NOMO-1 (cell line): ENCODE data around the gene SCIMP.
A peak's percentile ranks its signal among the peaks of the same experiment; 100 is the strongest.
"Not testable (repeated sequence)": the region's sequence is repeated elsewhere in the genome, so short reads cannot be mapped to it uniquely, and the experiment has no call there.

Source experiments
- DNase-seq, 2 experiments: peaks; one replicate each; lab custom pipeline; 2025; ENCODE audit not compliant: unreplicated experiment in 2 of 2; lab: John Stamatoyannopoulos, UW

SCIMP gene

DNA sequence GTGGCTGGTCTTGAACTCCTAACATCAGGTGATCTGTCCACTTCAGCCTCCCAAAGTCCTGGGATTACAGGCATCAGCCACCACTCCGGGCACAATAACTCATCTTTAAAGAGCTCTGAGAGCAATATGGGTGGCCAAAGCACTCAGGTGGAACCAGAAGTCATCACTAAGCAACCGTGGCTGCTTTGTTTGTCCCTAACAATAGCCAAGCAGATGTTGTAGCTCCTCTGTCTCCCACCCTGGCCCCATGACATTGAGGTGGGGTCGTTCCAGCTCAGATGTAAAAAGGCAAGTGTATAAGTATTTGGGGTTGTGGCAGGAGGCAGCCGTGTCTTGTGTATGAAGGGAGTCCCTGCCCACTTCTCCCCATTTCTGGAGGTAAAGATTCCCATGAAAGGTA lies 3.7 kb upstream of the SCIMP start:
- no peak for DNase-seq

DNA sequence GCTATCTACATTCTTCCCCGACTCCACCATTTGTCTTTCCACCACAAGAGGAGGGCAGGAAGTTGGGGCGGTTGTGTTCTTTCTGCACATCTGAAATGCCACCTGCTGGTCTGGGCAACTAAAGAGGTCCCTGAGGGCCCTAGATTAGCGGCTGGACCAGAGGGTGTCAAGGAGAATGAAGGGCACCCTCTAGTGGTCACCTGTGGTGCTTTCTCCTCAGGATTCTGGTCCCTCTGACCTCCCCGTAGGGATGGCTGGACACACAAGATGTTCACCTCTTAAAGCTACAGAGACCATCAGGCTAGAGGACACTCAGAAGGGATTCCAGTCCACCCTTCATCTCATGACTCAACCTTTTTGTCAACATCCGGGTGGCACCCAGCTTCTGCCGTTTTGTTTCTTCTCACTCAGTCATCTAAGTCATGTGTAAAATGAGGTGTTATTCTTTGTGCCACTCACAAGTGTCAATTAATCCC lies 2.9 kb upstream of the SCIMP start:
- DNase-seq = peak; percentile 68 to 78

DNA sequence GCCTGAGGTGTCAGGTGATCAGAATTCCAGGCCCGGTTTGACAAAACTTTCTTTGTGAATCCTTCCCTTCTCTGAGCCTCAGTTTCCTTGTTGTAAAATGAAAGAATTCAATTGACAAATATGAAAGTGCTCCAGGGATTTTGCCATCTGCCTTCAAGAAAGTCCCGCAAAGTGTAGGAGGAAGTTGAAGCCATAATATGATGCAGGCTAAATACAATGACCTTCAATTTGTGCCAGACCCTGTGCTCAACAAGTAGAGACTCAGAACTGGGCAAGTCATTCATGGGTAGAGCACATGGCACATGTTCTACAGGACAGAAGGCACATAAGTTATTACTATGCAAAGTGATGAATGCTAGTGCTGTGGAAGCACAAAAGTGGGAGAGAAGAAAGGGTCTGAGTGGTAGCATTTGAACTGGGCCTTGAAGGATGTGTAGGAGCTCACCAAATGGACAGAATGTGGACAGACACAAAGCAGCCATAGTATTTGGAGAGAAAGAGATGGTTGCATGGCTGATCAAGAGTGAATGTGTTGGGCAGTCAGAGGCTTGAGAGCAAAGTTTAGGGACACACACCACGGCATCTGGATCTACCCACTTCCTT lies 2.4 kb upstream of the SCIMP start:
- DNase-seq = no peak

DNA sequence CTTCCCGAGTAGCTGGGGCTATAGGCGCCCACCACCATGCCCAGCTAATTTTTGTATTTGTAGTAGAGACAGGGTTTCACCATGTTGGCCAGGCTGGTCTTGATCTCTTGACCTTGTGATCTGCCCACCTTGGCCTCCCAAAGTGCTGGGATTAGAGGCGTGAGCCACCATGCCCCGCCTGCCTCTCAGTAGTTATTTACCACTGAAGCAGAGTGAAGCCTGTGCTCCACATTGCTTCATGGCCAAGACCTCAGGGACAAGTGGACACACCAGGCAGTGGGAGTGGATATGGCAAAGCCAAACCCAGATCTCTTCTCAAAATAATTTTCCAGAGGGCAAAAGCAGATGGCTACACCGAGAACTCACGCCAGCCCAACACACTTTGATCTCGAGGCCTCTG lies 1.2 kb downstream of the SCIMP start:
- DNase-seq = not testable (repeated sequence)

DNA sequence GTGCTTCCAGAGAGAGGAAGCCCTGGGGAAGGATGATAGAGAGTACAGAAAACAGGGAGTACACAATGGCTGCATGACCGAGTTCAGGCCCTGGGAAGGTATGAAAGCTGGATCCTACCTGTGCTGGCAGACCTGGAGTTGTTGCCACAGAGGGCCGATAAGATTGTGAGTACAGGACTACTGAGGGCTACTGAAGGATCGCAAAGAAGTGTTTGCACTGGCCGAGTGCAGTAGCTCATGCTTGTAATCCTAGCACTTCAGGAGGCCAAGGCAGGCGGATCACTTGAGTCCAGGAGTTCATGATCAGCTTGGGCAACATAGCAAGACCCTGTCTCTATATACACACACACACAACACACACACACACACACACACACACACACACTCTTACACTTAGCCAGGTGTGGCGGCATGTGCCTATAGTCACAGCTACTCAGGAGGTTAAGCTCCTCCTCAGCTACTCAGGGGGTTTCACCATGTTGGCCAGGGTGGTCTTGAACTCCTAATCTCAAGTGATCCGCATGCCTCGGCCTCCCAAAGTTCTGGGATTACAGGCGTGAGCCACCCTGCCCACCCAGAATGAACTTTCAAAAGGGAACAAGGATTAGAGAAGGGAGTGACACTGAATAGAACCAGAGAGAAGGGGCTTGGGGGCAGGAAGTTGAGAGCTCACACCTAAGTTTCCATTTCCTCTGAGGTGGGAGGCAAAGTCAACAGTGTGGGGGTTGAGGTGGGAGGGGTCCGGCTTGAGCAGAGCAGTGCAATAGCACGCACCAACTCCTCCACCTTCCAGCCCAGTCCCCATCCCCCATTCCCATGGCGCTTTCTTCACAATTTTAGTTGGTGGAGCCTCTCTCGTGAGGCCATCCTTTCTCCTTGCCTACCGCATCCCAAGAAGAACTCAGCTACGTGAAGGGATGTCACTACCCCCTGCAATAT lies 7.5 kb downstream of the SCIMP start:
- DNase-seq = no peak

DNA sequence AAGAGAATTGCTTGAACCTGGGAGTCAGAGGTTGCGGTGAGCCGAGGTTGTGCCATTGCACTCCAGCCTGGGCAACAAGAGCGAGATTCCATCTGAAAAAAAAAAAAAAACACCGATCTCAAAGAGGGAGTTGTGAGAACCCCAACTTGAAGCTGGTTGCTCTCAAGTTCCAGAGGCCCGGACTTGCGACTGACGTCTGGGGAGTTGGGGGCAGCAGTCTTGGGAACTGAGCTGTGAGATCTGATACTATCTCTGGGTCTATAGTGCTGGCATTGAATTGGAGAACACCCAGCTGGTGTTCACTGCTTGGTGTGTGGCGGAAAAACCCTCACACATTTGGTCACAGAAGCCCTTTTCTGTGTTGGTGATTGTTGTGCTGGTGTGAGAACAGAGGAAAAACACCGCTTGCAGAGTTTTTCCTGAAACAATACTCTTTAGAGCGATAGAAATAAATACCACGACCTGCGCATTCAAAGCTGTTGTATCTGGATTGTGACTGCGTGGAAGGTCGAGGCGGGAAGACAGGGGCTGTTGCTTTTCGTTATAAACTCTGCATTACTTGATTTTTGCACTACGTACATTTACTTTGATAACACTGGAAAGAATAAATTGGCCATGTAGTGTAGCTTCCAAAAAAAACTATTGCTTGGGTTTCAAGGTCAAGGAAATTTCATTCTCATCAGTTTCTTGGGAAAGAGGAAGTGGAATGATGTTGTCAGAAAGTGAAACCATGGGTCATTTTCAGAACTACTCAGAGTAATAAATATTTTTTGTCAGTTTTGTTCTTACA lies 8.8 kb downstream of the SCIMP start:
- peak; percentile 16 to 83 for DNase-seq

- DNase-seq = not testable (repeated sequence)
Observed at GRCh38 chr17:5221912-5222311, 12.7 kb downstream of the SCIMP start.

DNA sequence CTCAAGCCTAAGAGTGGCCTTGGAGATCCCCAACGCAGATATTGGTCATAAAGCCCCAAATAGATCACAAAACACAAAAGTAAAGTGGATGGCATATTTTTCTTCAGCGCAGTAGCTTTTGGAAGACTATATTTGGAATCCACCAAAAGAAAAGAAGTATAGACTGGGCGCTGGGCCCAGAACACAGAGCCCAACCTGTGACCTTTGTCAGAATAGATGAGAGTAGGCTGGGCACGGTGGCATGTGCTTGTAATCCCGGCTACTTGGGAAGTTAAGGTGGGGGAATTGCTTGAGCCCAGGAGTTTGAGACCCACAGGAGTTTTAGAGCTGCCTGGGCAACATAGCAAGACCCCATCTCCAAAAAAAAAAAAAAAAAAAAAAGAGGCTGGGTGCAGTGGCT lies 14.6 kb downstream of the SCIMP start:
- no peak for DNase-seq

DNA sequence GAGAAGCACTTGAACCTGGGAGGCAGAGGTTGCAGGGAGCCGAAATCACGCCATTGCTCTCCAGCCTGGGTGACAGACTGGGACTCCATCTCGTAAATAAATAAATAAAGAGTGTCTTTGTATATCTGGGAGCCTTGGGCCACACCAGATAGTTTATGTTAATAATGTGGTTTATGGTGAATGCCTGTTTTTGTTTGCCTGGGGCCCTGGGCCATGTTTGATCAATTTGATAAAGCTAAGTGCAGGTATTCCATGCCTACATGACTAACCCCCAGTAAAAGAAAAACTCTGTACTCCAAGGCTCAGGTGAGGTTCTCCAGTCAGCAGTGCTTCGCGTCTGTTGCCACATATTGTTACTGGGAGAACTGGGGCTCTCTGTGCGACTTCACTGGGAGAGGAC lies 15.1 kb downstream of the SCIMP start:
- no peak for DNase-seq

- not testable (repeated sequence) for DNase-seq
Observed at GRCh38 chr17:5217562-5217961, 17.1 kb downstream of the SCIMP start.

DNA sequence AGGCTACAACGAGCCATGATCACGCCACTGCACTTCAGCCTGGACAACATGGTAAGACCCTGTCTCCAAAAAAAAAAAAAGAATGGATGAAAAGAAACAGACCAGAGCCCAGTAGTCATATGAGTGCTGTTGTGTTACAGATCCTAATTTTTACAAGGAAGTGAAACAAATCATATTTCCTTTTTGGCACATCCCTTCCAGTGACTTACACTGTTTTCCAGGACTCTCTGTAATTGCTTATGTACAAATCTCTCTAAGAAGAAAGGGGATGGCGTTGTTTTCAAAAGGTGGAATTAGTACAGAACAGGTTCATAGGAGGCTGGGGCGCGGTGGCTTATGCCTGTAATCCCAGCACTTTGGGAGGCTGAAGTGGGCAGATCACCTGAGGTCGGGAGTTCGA lies 23.2 kb downstream of the SCIMP start:
- peak in 1 of 2 experiments; percentile 28 for DNase-seq

GRCh38 chr17:5210614-5211252 lies 23.9 kb downstream of the SCIMP start:
- DNase-seq = peak in 1 of 2 experiments; percentile 8

DNA sequence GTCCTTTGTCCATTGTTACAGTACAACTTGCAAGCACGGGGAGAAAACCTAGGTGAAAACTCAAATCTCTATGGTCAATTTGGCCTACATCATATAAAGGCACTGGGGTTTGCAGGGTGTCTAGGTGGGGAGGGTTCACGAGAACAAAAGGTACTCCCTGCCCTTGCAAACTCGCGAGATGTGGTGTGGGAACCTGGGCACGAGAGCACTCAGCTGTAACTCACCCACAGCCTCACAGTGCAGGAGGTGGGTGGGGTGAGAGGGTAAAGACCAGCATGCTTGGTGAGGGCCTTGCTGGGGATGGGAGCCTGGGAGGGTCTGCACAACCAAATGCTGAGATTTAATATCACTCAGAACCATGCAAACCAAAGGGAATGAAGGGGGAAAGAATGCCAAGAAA lies 24.6 kb downstream of the SCIMP start:
- DNase-seq = no peak

DNA sequence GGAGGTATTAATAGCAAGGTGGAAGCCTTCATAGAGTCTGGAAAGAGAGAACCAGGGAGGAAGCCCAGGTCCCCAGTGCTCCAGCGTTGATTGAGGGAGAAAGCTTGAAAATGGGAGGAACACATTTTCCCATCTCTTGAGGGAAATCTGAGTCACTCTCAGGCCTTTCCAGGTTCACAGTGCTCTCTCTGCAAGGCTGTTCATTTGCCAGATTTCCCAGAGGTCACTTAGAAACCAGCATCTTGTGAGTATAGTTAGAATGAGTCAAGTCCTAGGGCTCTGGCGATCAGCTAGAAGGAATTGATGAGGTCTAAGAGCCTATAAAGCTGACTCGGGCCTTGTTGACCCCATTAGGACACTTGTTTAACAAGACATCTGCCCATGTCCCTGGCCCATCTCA lies 25.3 kb downstream of the SCIMP start:
- no peak for DNase-seq

- no peak for DNase-seq
Observed at GRCh38 chr17:5203908-5204294, 30.8 kb downstream of the SCIMP start.

DNA sequence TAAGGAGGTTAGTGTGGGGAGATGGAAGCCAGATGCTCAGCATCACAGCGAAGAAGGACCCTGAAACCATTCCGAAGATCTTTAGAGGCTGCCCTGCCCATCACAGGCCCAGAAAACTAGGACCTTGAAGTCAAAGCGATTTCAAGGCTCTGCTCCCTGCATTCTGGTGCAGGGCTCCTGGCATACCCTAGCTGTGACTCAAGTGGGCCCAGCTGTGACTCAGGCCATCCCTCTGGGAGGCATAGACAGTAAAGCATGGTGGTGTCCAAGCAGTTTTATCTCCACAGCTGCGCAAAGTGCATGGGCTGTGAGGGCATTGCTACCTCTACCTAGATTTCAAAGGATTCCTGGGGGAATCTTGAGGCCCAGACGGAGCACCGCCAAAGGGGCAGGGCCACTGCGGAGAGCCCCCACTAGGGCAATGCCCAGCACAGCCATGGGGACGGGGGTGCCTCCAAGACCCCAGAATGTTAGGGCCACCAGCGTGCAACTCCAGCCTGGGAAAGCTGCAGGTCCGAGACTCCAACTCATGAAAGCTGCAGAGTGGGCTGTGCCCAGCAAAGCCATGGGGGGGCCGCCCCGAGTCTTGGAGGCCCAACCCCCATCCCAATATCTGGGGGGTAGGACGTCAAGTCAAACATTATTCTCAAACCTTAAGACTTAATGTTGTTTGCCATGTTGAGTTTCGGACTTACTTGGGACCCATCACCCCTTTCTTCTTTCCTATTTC lies 31.3 kb downstream of the SCIMP start:
- DNase-seq = no peak

GRCh38 chr17:5201011-5201410 lies 33.6 kb downstream of the SCIMP start:
- no peak for DNase-seq

- DNase-seq = no peak
Observed at GRCh38 chr17:5200360-5200759, 34.3 kb downstream of the SCIMP start.

GRCh38 chr17:5198472-5198871 lies 36.2 kb downstream of the SCIMP start:
- no peak for DNase-seq

GRCh38 chr17:5194346-5194745 lies 40.3 kb downstream of the SCIMP start:
- no peak for DNase-seq
